HepG2 (cell line): Measurements from ENCODE around the gene RFX2. TPM values are rescaled to one million over a fixed set of nuclear protein-coding genes. Genes with fewer than 3 reads are reported as not detected.
A peak's percentile ranks its signal among the peaks of the same experiment; 100 is the strongest.

Experiments
- ARNT ChIP-seq: fragments of 450-650 bp; IDR thresholded peaks from 2 replicates; pipeline ENCODE4 v1.6.1; 2017
- BRCA1 ChIP-seq: sonication (generic); formaldehyde crosslinking; IDR thresholded peaks from 2 replicates; pipeline ENCODE4 v1.4.0; 2020; ENCODE audit warnings: missing genetic modification reagents
- ELF3 ChIP-seq: IDR thresholded peaks from 2 replicates; pipeline ENCODE4 v1.6.1; 2016; ENCODE audit warnings: missing genetic modification reagents, missing compliant biosample characterization
- FOXK2 ChIP-seq: fragments of 450-650 bp; IDR thresholded peaks from 2 replicates; pipeline ENCODE4 v1.6.1; 2016
- HIVEP1 ChIP-seq: sonication (generic); formaldehyde crosslinking; IDR thresholded peaks from 2 replicates; pipeline ENCODE4 v1.4.0; 2020; ENCODE audit warnings: mild to moderate bottlenecking, missing genetic modification reagents
- JARID2 ChIP-seq: sonication (generic); formaldehyde crosslinking; IDR thresholded peaks from 2 replicates; pipeline ENCODE4 v1.8.1; 2023; ENCODE audit warnings: missing genetic modification reagents, inconsistent platforms; ENCODE audit not compliant: insufficient replicate concordance
- MED1 ChIP-seq: sonication (generic); formaldehyde crosslinking; IDR thresholded peaks from 2 replicates; pipeline ENCODE4 v1.4.0; 2020; ENCODE audit warnings: missing genetic modification reagents
- MTF1 ChIP-seq: sonication (generic); formaldehyde crosslinking; IDR thresholded peaks from 2 replicates; pipeline ENCODE4 v1.5.0; 2020; ENCODE audit warnings: missing genetic modification reagents
- PBX2 ChIP-seq: IDR thresholded peaks from 2 replicates; pipeline ENCODE4 v1.6.1; 2016; ENCODE audit warnings: control low read depth
- PRMT3 ChIP-seq: sonication (generic); formaldehyde crosslinking; IDR thresholded peaks from 2 replicates; pipeline ENCODE4 v1.8.1; 2022; ENCODE audit warnings: low read depth, mild to moderate bottlenecking, moderate library complexity, missing genetic modification reagents, borderline replicate concordance
- RBFOX2 ChIP-seq: fragments of 200-400 bp; formaldehyde crosslinking; IDR thresholded peaks from 2 replicates; pipeline ENCODE4 v1.6.1; 2017; ENCODE audit warnings: low read depth, mild to moderate bottlenecking, low read length
- SAP130 ChIP-seq: IDR thresholded peaks from 2 replicates; pipeline ENCODE4 v1.6.1; 2016; ENCODE audit warnings: low read depth
- SIX1 ChIP-seq: sonication (generic); formaldehyde crosslinking; IDR thresholded peaks from 2 replicates; pipeline ENCODE4 v1.4.0; 2020; ENCODE audit warnings: missing genetic modification reagents, borderline replicate concordance
- SOX13 ChIP-seq, 3 experiments: fragments of 450-650 bp in 1 of 3; sonication (generic) in 1 of 3; formaldehyde crosslinking in 1 of 3; IDR thresholded peaks in 2 of 3; conservative IDR thresholded peaks in 1 of 3; 2 replicates each; pipeline versions ENCODE4 v1.5.0 to v1.6.1; 2016 to 2020; ENCODE audit warnings: antibody characterized with exemption in 1 of 3, mild to moderate bottlenecking in 1 of 3, missing compliant biosample characterization in 1 of 3, missing genetic modification reagents in 1 of 3, moderate library complexity in 1 of 3
- STAG1 ChIP-seq: sonication (generic); formaldehyde crosslinking; IDR thresholded peaks from 2 replicates; pipeline ENCODE4 v1.4.0; 2020; ENCODE audit warnings: missing genetic modification reagents
- TOE1 ChIP-seq: sonication (generic); formaldehyde crosslinking; IDR thresholded peaks from 2 replicates; pipeline ENCODE4 v1.4.0; 2020; ENCODE audit warnings: mild to moderate bottlenecking, missing genetic modification reagents
- ZFY ChIP-seq: sonication (generic); formaldehyde crosslinking; IDR thresholded peaks from 2 replicates; pipeline ENCODE4 v1.4.0; 2020; ENCODE audit warnings: missing genetic modification reagents
- ZHX2 ChIP-seq, 2 experiments: sonication (generic) in 1 of 2; formaldehyde crosslinking in 1 of 2; IDR thresholded peaks; 2 replicates each; pipeline versions ENCODE4 v1.6.1 to v1.9.0; 2014 to 2022; ENCODE audit warnings: antibody characterized with exemption in 1 of 2, borderline replicate concordance in 1 of 2, inconsistent platforms in 1 of 2, low read depth in 1 of 2, missing genetic modification reagents in 1 of 2
- ZNF326 ChIP-seq: sonication (generic); formaldehyde crosslinking; IDR thresholded peaks from 2 replicates; pipeline ENCODE4 v1.4.0; 2020; ENCODE audit warnings: missing genetic modification reagents, borderline replicate concordance
- ZNF543 ChIP-seq: sonication (generic); formaldehyde crosslinking; IDR thresholded peaks from 2 replicates; pipeline ENCODE4 v1.4.0; 2020; ENCODE audit warnings: mild to moderate bottlenecking, missing genetic modification reagents
- ZNF674 ChIP-seq: sonication (generic); formaldehyde crosslinking; IDR thresholded peaks from 2 replicates; pipeline ENCODE4 v1.5.0; 2020; ENCODE audit warnings: low read depth, mild to moderate bottlenecking, missing genetic modification reagents
- ZNF746 ChIP-seq: sonication (generic); formaldehyde crosslinking; IDR thresholded peaks from 2 replicates; pipeline ENCODE4 v1.8.0; 2022; ENCODE audit warnings: mild to moderate bottlenecking, missing genetic modification reagents
- polyA plus RNA-seq, 8 experiments: library from polyadenylated mRNA; depleted of rRNA in 3 of 8; stranded (reverse) in 7 of 8; unstranded in 1 of 8; fragments of >200 nt; fragmentation: Illumina TruSeq in 4 of 8; extraction: Trizol in 4 of 8; gene quantifications; 2 replicates each; pipeline versions ENCODE4 v1.2.1 to v1.2.3, GENCODE V29; 2011 to 2016; ENCODE audit warnings: low read depth in 4 of 8, missing spikeins in 1 of 8, mixed read lengths in 1 of 8; ENCODE audit not compliant: insufficient read depth in 1 of 8
- total RNA-seq, 5 experiments: library from RNA; depleted of rRNA; stranded (reverse); fragments of >200 nt; fragmentation: Illumina TruSeq; extraction: Trizol; gene quantifications; 2 replicates each; pipeline ENCODE4 v1.2.3, GENCODE V29; 2016; ENCODE audit warnings: low read depth in 1 of 5
- TF ChIP-seq, protein P1 (sequence below): sonication (generic); formaldehyde crosslinking; IDR thresholded peaks from 2 replicates; pipeline ENCODE4 v1.5.0; 2020; ENCODE audit warnings: missing genetic modification reagents
- TF ChIP-seq, protein P2 (sequence below): IDR thresholded peaks from 2 replicates; pipeline ENCODE4 v1.6.1; 2016; ENCODE audit warnings: missing genetic modification reagents, missing compliant biosample characterization

Gene RFX2
- total and polyA plus RNA-seq, 2 of the 13 experiments (the other 11 are each of a cell fraction or from before 2014, with no cell fraction given) = 2.8 to 3.3 TPM

DNA sequence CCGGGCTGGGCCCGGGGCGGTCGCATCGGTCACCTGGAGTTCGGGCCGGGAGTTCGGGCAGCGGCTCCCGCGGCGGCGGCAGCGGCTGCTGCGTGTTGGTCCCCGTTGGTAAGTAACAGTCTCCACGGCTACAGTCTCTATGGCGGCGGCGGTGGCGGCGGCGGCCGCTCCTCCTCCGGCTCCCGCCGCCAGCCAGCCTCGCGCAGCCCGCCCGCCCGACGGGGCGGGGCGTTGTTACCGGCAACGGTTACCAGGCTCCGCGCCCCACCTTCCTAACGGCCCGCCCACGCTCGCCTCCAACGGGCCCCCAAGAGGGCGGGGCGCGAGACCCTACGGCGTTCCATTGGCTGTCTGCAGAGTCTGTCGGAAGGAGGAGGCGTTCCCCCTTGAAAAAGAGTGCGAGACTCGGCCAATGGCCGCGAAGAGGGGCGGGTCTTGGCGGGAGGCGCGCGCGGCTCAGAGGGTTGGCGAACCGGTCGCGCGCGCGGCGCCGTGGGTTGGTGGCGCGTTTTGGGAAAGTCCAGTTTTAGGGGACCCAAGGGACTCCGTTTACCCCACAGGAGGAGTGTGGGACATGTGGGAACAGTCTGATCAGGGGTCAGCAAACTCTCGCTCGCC, at the start of gene RFX2 (continued):
- TF ChIP-seq PBX2 (CRISPR knock-in tag) (peak; percentile 92), PRMT3 (CRISPR knock-in tag) (no peak), SIX1 (no peak), ZHX2 (IDR thresholded peaks at IDR 0.05; ENCODE audit: low read depth) (no peak), ZHX2 (CRISPR knock-in tag; IDR thresholded peaks at IDR 0.05; ENCODE audit: borderline replicate concordance) (no peak), ZNF674 (no peak), SOX13 (IDR thresholded peaks at IDR 0.05) (no peak), SOX13 (CRISPR knock-in tag; conservative IDR thresholded peaks at IDR 0.05 in 1 of 2, IDR thresholded peaks at IDR 0.05 in 1 of 2) (no peak), MED1 (no peak), RBFOX2 (0 out of 2 replicates have a peak, but pooled peaks have one; percentile 30), ARNT (no peak), JARID2 (CRISPR knock-in tag) (no peak), TOE1 (no peak), MTF1 (no peak), SAP130 (CRISPR knock-in tag) (peak; percentile 70), ZNF543 (CRISPR knock-in tag) (no peak), BRCA1 (CRISPR knock-in tag) (no peak), ZFY (no peak), FOXK2 (no peak), STAG1 (no peak), ZNF326 (CRISPR knock-in tag) (no peak), ELF3 (CRISPR knock-in tag) (no peak), HIVEP1 (CRISPR knock-in tag) (no peak), ZNF746 (no peak)
- TF ChIP-seq, protein P1, sequence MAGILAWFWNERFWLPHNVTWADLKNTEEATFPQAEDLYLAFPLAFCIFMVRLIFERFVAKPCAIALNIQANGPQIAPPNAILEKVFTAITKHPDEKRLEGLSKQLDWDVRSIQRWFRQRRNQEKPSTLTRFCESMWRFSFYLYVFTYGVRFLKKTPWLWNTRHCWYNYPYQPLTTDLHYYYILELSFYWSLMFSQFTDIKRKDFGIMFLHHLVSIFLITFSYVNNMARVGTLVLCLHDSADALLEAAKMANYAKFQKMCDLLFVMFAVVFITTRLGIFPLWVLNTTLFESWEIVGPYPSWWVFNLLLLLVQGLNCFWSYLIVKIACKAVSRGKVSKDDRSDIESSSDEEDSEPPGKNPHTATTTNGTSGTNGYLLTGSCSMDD (CRISPR knock-in tag) = no peak
- TF ChIP-seq, protein P2, sequence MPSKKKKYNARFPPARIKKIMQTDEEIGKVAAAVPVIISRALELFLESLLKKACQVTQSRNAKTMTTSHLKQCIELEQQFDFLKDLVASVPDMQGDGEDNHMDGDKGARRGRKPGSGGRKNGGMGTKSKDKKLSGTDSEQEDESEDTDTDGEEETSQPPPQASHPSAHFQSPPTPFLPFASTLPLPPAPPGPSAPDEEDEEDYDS (CRISPR knock-in tag) = peak; percentile 98
